ENCODE results near the gene ZFR2. TPM values are rescaled to one million over a fixed set of nuclear protein-coding genes. Genes with fewer than 3 reads are reported as not detected.

Gene ZFR2
- total RNA-seq, 1 experiment from 2014 or later = not detected

GRCh38 chr19:3867971-3868769 is 668 bp downstream of the ZFR2 start:
- intact Hi-C loops (cut with micrococcal nuclease; ENCODE audit: unreplicated experiment) = no loop called here
- Mint-ChIP-seq H3K4me3 (ENCODE audit: low read depth, unreplicated experiment) (no peak overlapping the region), H3K9me3 (ENCODE audit: low read depth, unreplicated experiment) (no peaks in the 10 kb centered on the region), H3K4me1 (ENCODE audit: low read depth, unreplicated experiment) (no peaks in the 10 kb centered on the region), H3K36me3 (ENCODE audit: insufficient read depth, unreplicated experiment) (no peaks in the 10 kb centered on the region), H3K27ac (ENCODE audit: unreplicated experiment) (no peak overlapping the region), H3K27me3 (ENCODE audit: unreplicated experiment) (peaks cover 63% of the 10 kb centered on the region)
- no peak for TF ChIP-seq CTCF (IDR thresholded peaks at IDR 0.05; ENCODE audit: unreplicated experiment)
- CTCF ChIA-PET = no interaction called here
- no peak for DNase-seq
- no TSS peak for BruUV-seq (replicated peaks)

- H3K4me3 Mint-ChIP-seq (ENCODE audit: low read depth, unreplicated experiment) = no peak overlapping the region
- no peak for DNase-seq
- no TSS peak for BruUV-seq (replicated peaks)
- no peaks in the 10 kb centered on the region for H3K9me3 Mint-ChIP-seq (ENCODE audit: low read depth, unreplicated experiment)
- no peak overlapping the region for H3K27ac Mint-ChIP-seq (ENCODE audit: unreplicated experiment)
- peaks cover 73% of the 10 kb centered on the region for H3K27me3 Mint-ChIP-seq (ENCODE audit: unreplicated experiment)
- H3K4me1 Mint-ChIP-seq (ENCODE audit: low read depth, unreplicated experiment) = no peaks in the 10 kb centered on the region
- TF ChIP-seq CTCF (IDR thresholded peaks at IDR 0.05; ENCODE audit: unreplicated experiment) = no peak
- intact Hi-C loops (cut with micrococcal nuclease; ENCODE audit: unreplicated experiment) = no loop called here
- CTCF ChIA-PET = interaction anchor here (0.6 kb wide), 1 partner anchor 9 kb away, joined by 5 read pairs; no protein-coding TSS in a partner anchor
- no peaks in the 10 kb centered on the region for H3K36me3 Mint-ChIP-seq (ENCODE audit: insufficient read depth, unreplicated experiment)
Observed at GRCh38 chr19:3866910-3867638, 1.8 kb downstream of the ZFR2 start.

- DNase-seq = no peak
- Mint-ChIP-seq H3K9me3 (ENCODE audit: low read depth, unreplicated experiment) (no peaks in the 10 kb centered on the region), H3K27ac (ENCODE audit: unreplicated experiment) (no peak overlapping the region), H3K4me1 (ENCODE audit: low read depth, unreplicated experiment) (no peaks in the 10 kb centered on the region), H3K36me3 (ENCODE audit: insufficient read depth, unreplicated experiment) (no peaks in the 10 kb centered on the region), H3K27me3 (ENCODE audit: unreplicated experiment) (peaks cover 71% of the 10 kb centered on the region), H3K4me3 (ENCODE audit: low read depth, unreplicated experiment) (no peak overlapping the region)
- no TSS peak for BruUV-seq (replicated peaks)
- intact Hi-C loops (cut with micrococcal nuclease; ENCODE audit: unreplicated experiment) = no loop called here
- CTCF ChIA-PET = no interaction called here
- no peak for TF ChIP-seq CTCF (IDR thresholded peaks at IDR 0.05; ENCODE audit: unreplicated experiment)
Observed at GRCh38 chr19:3863648-3864047, 5.2 kb downstream of the ZFR2 start.

GRCh38 chr19:3862826-3863500 is 5.9 kb downstream of the ZFR2 start:
- CTCF ChIA-PET = no interaction called here

More at GRCh38 chr19:3862826-3863500, 5.9 kb downstream of the ZFR2 start:
- no peak overlapping the region for H3K27ac Mint-ChIP-seq (ENCODE audit: unreplicated experiment)
- intact Hi-C loops (cut with micrococcal nuclease; ENCODE audit: unreplicated experiment) = no loop called here
- no peak for DNase-seq
- no TSS peak for BruUV-seq (replicated peaks)
- TF ChIP-seq CTCF (IDR thresholded peaks at IDR 0.05; ENCODE audit: unreplicated experiment) = no peak
- H3K36me3 Mint-ChIP-seq (ENCODE audit: insufficient read depth, unreplicated experiment) = no peaks in the 10 kb centered on the region
- H3K27me3 Mint-ChIP-seq (ENCODE audit: unreplicated experiment) = peaks cover 64% of the 10 kb centered on the region
- H3K4me3 Mint-ChIP-seq (ENCODE audit: low read depth, unreplicated experiment) = no peak overlapping the region
- no peaks in the 10 kb centered on the region for H3K9me3 Mint-ChIP-seq (ENCODE audit: low read depth, unreplicated experiment)
- no peaks in the 10 kb centered on the region for H3K4me1 Mint-ChIP-seq (ENCODE audit: low read depth, unreplicated experiment)

All from Calu3 (cell line).